ENCODE measurements around the gene PRR7. TPM values are rescaled to one million over a fixed set of nuclear protein-coding genes. Genes with fewer than 3 reads are reported as not detected.
A peak's percentile ranks its signal among the peaks of the same experiment; 100 is the strongest.

The PRR7 gene
- total RNA-seq, 2 donors from 2014 or later = 32.0 to 40.1 TPM

DNA sequence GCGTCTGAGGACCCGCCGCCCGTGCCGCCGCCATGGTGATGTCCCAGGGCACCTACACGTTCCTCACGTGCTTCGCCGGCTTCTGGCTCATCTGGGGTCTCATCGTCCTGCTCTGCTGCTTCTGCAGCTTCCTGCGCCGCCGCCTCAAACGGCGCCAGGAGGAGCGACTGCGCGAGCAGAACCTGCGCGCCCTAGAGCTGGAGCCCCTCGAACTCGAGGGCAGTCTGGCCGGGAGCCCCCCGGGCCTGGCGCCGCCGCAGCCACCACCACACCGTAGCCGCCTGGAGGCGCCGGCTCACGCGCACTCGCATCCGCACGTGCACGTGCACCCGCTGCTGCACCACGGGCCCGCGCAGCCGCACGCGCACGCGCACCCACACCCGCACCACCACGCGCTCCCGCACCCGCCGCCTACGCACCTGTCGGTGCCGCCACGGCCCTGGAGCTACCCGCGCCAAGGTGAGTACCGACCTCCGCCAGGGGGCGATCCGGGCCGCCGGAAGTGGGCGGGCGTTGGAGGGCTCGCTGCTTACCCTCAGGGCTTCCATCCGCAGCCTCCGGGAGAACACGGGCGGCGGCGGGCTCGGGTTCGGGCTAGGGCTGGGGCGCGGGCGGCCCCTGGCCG lies 8.5 kb downstream of the PRR7 start:
- H3K27me3 Mint-ChIP-seq = no peaks in the 10 kb centered on the region
- H3K27ac Mint-ChIP-seq = peak overlapping the region; percentile 95

DNA sequence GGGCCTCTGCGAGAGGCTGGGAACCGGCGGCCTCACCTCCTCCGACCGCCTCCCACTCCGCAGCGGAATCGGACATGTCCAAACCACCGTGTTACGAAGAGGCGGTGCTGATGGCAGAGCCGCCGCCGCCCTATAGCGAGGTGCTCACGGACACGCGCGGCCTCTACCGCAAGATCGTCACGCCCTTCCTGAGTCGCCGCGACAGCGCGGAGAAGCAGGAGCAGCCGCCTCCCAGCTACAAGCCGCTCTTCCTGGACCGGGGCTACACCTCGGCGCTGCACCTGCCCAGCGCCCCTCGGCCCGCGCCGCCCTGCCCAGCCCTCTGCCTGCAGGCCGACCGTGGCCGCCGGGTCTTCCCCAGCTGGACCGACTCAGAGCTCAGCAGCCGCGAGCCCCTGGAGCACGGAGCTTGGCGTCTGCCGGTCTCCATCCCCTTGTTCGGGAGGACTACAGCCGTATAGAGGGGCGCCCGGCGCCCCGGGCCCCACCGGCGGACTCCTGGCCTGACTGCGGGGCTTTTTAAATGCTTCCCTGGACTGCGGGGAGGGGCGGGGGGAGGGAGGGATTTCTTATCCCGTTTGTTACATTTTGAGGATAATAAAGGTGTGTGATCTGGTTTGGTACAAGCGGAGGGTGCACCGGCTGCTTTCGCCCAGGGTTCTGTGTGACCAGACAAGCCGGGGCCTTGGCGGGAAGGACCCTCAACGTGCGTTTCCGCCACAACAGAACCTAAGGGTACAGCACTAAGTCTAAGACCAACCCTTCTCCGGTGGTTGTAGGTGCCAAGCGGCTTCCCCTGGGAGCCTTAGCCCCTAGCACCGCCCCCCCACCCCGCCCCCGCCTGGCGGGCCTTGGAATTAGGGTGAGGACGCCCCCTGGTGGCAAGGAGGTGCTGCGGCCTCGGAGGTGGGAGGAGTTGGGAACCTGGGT lies 9.3 kb downstream of the PRR7 start:
- Mint-ChIP-seq H3K4me1 (peaks cover 28% of the 10 kb centered on the region), H3K27ac (peak overlapping the region; percentile 95), H3K36me3 (ENCODE audit: low read depth) (no peaks in the 10 kb centered on the region), H3K4me3 (peak overlapping the region; percentile 85), H3K27me3 (no peaks in the 10 kb centered on the region)
- peak; percentile 91 to 94 (median 92) for DNase-seq
- ATAC-seq = peak; percentile 29
- H3K9me3 ChIP-seq (ENCODE audit: control insufficient read depth, low read length, poor library complexity, severe bottlenecking) = no peaks in the 10 kb centered on the region

More for the DNA sequence above, 8.5 kb downstream of the PRR7 start:
- no peaks in the 10 kb centered on the region for H3K9me3 ChIP-seq (ENCODE audit: control insufficient read depth, low read length, poor library complexity, severe bottlenecking)
- no peaks in the 10 kb centered on the region for H3K36me3 Mint-ChIP-seq (ENCODE audit: low read depth)
- peak; percentile 91 to 95 (median 92) for DNase-seq
- H3K4me1 Mint-ChIP-seq = peaks cover 32% of the 10 kb centered on the region
- ATAC-seq = peak; percentile 69
- H3K4me3 Mint-ChIP-seq = peak overlapping the region; percentile 85

GRCh38 chr5:177456591-177456964 lies 10.0 kb downstream of the PRR7 start:
- Mint-ChIP-seq H3K36me3 (ENCODE audit: low read depth) (no peaks in the 10 kb centered on the region), H3K27ac (peak overlapping the region; percentile 95), H3K4me3 (peak overlapping the region; percentile 85), H3K4me1 (peaks cover 32% of the 10 kb centered on the region), H3K27me3 (no peaks in the 10 kb centered on the region)
- no peak for DNase-seq
- H3K9me3 ChIP-seq (ENCODE audit: control insufficient read depth, low read length, poor library complexity, severe bottlenecking) = no peaks in the 10 kb centered on the region
- ATAC-seq = no peak

- no peaks in the 10 kb centered on the region for H3K36me3 Mint-ChIP-seq (ENCODE audit: low read depth)
- DNase-seq (peak in 2 of 3 donors; percentile 38 to 41), ATAC-seq (peak; percentile 27)
- H3K27me3 Mint-ChIP-seq = no peaks in the 10 kb centered on the region
- H3K27ac Mint-ChIP-seq = peak overlapping the region; percentile 95
- no peaks in the 10 kb centered on the region for H3K9me3 ChIP-seq (ENCODE audit: control insufficient read depth, low read length, poor library complexity, severe bottlenecking)
- peak overlapping the region; percentile 62 for H3K4me3 Mint-ChIP-seq
- H3K4me1 Mint-ChIP-seq = peaks cover 33% of the 10 kb centered on the region
Measured at GRCh38 chr5:177456976-177457851, 10.6 kb downstream of the PRR7 start.

GRCh38 chr5:177457852-177458681 lies 11.5 kb downstream of the PRR7 start:
- Mint-ChIP-seq H3K4me3 (peak overlapping the region; percentile 62), H3K4me1 (peaks cover 30% of the 10 kb centered on the region), H3K36me3 (ENCODE audit: low read depth) (no peaks in the 10 kb centered on the region), H3K27ac (no peak overlapping the region), H3K27me3 (no peaks in the 10 kb centered on the region)
- H3K9me3 ChIP-seq (ENCODE audit: control insufficient read depth, low read length, poor library complexity, severe bottlenecking) = no peaks in the 10 kb centered on the region
- no peak for ATAC-seq
- DNase-seq = no peak

DNA sequence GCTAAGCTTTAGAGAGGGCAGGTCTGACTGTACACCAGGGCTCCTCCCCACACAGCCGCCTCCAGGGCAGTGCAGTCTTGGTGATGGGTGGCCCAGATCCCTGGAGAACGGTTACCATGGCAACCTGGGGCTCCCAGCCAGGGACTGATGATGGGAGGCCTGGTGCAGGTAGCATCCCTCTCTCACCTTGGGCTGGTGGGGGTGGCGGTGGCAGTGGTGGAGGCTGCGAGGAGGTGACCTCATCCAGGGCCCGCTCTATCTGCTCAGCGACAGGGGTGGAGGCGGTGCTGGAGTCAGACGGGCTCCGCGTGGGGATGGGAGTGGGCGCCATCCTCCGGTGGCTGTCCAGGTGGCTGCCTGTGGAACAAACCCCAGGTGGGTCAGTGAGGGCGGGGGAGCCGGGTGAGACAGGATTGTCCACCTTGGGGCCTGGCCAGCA lies 12.3 kb downstream of the PRR7 start:
- ATAC-seq (no peak), DNase-seq (no peak)
- H3K4me3 Mint-ChIP-seq = no peak overlapping the region
- H3K27ac Mint-ChIP-seq = no peak overlapping the region
- no peaks in the 10 kb centered on the region for H3K27me3 Mint-ChIP-seq
- no peaks in the 10 kb centered on the region for H3K36me3 Mint-ChIP-seq (ENCODE audit: low read depth)
- no peaks in the 10 kb centered on the region for H3K9me3 ChIP-seq (ENCODE audit: control insufficient read depth, low read length, poor library complexity, severe bottlenecking)
- peaks cover 24% of the 10 kb centered on the region for H3K4me1 Mint-ChIP-seq

- ATAC-seq (no peak), DNase-seq (no peak)
- H3K4me3 Mint-ChIP-seq = no peak overlapping the region
- no peaks in the 10 kb centered on the region for H3K9me3 ChIP-seq (ENCODE audit: control insufficient read depth, low read length, poor library complexity, severe bottlenecking)
- no peak overlapping the region for H3K27ac Mint-ChIP-seq
- no peaks in the 10 kb centered on the region for H3K36me3 Mint-ChIP-seq (ENCODE audit: low read depth)
- peaks cover 23% of the 10 kb centered on the region for H3K4me1 Mint-ChIP-seq
- H3K27me3 Mint-ChIP-seq = no peaks in the 10 kb centered on the region
Measured at GRCh38 chr5:177459357-177459756, 12.7 kb downstream of the PRR7 start.

DNA sequence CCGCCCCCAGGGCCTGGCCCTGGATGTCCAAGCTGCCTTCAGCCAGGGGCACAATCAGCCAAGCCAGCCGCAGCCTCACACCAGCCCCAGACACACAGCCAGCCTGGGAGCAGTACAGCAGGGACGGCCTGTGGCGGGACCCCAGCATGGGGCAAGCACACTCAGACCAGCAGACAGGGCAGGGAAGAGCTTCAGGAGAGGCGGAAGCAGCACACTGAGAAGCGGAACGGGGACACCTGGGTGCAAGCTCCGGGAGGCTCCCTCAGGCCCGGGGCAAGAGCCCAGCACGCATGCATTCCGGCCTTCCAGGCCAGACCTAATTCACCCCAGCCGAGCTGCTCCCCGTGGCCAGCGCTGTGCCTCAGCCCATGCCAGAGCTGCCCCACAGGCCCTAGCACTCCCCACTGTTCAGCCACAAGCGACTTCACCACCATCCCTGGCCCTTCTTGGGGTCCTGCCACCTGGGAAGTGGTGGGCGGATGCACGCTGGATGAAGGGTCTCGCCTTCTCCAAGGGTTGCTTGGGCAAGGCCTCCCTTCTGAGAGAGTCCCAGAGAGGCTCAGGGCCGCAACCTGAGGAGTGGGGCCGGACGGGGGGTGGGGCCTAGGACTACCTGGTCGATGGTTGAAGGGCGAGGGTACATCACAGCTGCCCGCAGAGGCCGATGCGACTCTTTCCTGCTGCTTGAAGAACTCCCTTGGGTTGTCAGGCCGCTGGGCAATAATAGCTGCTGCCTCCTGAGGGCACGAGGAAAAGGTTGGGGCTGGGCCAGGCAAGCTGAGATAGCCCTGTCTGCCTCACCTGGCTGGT lies 13.4 kb downstream of the PRR7 start:
- no peak for DNase-seq
- no peaks in the 10 kb centered on the region for H3K9me3 ChIP-seq (ENCODE audit: control insufficient read depth, low read length, poor library complexity, severe bottlenecking)
- no peak for ATAC-seq
- Mint-ChIP-seq H3K36me3 (ENCODE audit: low read depth) (no peaks in the 10 kb centered on the region), H3K4me3 (no peak overlapping the region), H3K27ac (no peak overlapping the region), H3K27me3 (no peaks in the 10 kb centered on the region), H3K4me1 (peaks cover 21% of the 10 kb centered on the region)

DNA sequence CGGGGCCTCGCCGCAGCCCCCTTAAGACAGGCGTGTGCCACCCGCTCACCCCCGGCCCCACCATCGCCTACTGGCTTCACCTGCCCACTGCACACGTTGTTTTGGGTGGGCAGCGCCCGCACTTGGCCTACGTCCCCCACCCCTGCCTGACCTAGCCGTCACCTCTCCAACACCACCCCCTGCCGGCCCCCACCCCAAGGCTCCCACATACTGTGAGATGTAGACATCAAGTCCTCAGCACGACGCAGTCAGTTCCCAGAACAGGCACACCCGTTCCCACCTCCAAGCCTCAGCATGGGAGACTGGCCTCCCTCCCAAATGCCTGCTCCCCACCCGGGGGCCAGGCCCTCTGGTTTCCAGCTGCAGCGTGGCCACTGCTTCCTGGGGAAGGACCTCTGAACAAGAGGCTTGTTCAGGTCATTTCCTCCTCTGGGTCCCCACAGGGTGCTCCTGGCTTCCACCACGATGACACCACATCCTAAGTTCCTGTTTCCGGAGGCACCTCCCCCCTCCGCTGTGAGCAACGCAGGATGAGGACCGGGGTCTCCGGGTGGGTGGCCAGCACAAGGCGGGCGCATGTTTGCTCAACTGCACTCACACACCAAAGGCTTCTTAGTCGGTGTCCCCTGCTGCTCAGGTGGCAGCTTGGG lies 15.5 kb downstream of the PRR7 start:
- peaks cover 14% of the 10 kb centered on the region for H3K4me1 Mint-ChIP-seq
- no peaks in the 10 kb centered on the region for H3K9me3 ChIP-seq (ENCODE audit: control insufficient read depth, low read length, poor library complexity, severe bottlenecking)
- DNase-seq (no peak), ATAC-seq (no peak)
- peak overlapping the region; percentile 4 for H3K27ac Mint-ChIP-seq
- peak overlapping the region; percentile 19 for H3K4me3 Mint-ChIP-seq
- no peaks in the 10 kb centered on the region for H3K27me3 Mint-ChIP-seq
- H3K36me3 Mint-ChIP-seq (ENCODE audit: low read depth) = no peaks in the 10 kb centered on the region

GRCh38 chr5:177465044-177465443 lies 18.4 kb downstream of the PRR7 start:
- no peaks in the 10 kb centered on the region for H3K36me3 Mint-ChIP-seq (ENCODE audit: low read depth)
- H3K4me1 Mint-ChIP-seq = peaks cover 11% of the 10 kb centered on the region
- DNase-seq (no peak), ATAC-seq (no peak)
- no peak overlapping the region for H3K4me3 Mint-ChIP-seq
- H3K9me3 ChIP-seq (ENCODE audit: control insufficient read depth, low read length, poor library complexity, severe bottlenecking) = no peaks in the 10 kb centered on the region
- no peak overlapping the region for H3K27ac Mint-ChIP-seq
- H3K27me3 Mint-ChIP-seq = no peaks in the 10 kb centered on the region

DNA sequence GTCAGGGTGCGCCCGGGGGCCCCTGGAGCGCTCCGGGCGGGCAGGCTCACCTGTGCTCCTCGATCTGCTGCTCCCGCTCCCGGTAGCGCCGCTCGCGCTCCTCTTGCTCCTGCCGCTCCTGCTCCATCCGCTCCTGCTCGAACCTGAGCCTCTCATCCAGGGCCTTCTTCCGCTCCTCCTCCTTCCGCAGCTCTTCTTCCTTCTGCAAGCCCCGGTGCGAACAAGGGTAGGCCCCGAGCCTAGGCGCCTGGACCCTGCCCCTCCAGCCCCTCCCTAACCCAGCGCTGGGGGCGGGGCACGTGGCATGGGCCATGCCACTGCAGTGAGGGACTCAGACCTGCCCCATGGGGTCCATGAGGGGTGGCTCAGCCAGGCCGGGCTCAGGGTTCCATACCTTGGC lies 20.2 kb downstream of the PRR7 start:
- Mint-ChIP-seq H3K4me1 (peaks cover 9% of the 10 kb centered on the region), H3K27me3 (no peaks in the 10 kb centered on the region), H3K27ac (no peak overlapping the region), H3K36me3 (ENCODE audit: low read depth) (no peaks in the 10 kb centered on the region), H3K4me3 (no peak overlapping the region)
- ATAC-seq (no peak), DNase-seq (no peak)
- H3K9me3 ChIP-seq (ENCODE audit: control insufficient read depth, low read length, poor library complexity, severe bottlenecking) = no peaks in the 10 kb centered on the region

Data from T-helper 17 cell (primary cell).